ENCODE results near the gene CASP8.

- TF ChIP-seq POLR2A (IDR thresholded peaks at IDR 0.05; ENCODE audit: low read depth) (no peak), CTCF (IDR thresholded peaks at IDR 0.05) (no peak), EP300 (IDR thresholded peaks at IDR 0.05) (no peak)
Measured at GRCh38 chr2:201216918-201217317, 43.4 kb upstream of the CASP8 start.
